MM.1S (cell line): ENCODE results near the gene CCDC40.

Experiments
- DNase-seq: peaks from one replicate; pipeline ENCODE4 v3.0.0-alpha.2; 2015
- H2AFZ ChIP-seq: fragments of 300-600 bp; sonication (generic); 2 replicates; pipeline ENCODE4 v1.6.0; 2016; ENCODE audit warnings: antibody characterized with exemption, low read length
- H3F3A ChIP-seq: fragments of 300-600 bp; sonication (generic); 2 replicates; pipeline ENCODE4 v1.6.1; 2016; ENCODE audit warnings: mild to moderate bottlenecking, antibody characterized with exemption, low read length, moderate library complexity, mixed read lengths; ENCODE audit not compliant: insufficient read depth
- H3K27ac ChIP-seq: fragments of 300-600 bp; sonication (generic); 2 replicates; pipeline ENCODE4 v1.5.1; 2016; ENCODE audit warnings: mild to moderate bottlenecking, low read length
- H3K27me3 ChIP-seq: fragments of 300-600 bp; sonication (generic); replicated peaks from 2 replicates; pipeline ENCODE4 v1.6.0; 2016; ENCODE audit warnings: low read length; ENCODE audit not compliant: insufficient read depth
- H3K36me3 ChIP-seq: fragments of 300-600 bp; sonication (generic); replicated peaks from 2 replicates; pipeline ENCODE4 v1.6.1; 2016; ENCODE audit warnings: mild to moderate bottlenecking, low read length, mixed read lengths; ENCODE audit not compliant: insufficient read depth
- H3K4me1 ChIP-seq: fragments of 300-600 bp; sonication (generic); 2 replicates; pipeline ENCODE4 v1.6.1; 2016; ENCODE audit warnings: low read length, mixed read lengths
- H3K4me2 ChIP-seq: fragments of 300-600 bp; sonication (generic); 2 replicates; pipeline ENCODE4 v1.6.0; 2016; ENCODE audit warnings: low read depth, low read length
- H3K4me3 ChIP-seq: fragments of 300-600 bp; sonication (generic); 2 replicates; pipeline ENCODE4 v1.5.1; 2016; ENCODE audit warnings: low read length, mixed read lengths
- H3K79me2 ChIP-seq: fragments of 300-600 bp; sonication (generic); 2 replicates; pipeline ENCODE4 v1.6.1; 2016; ENCODE audit warnings: mixed run types, low read length, mixed read lengths
- H3K9ac ChIP-seq: fragments of 300-600 bp; sonication (generic); 2 replicates; pipeline ENCODE4 v1.6.1; 2016; ENCODE audit warnings: low read length, mixed read lengths
- H3K9me2 ChIP-seq: fragments of 300-600 bp; sonication (generic); replicated peaks from 2 replicates; pipeline ENCODE4 v1.6.1; 2016; ENCODE audit warnings: mild to moderate bottlenecking, low read length, mixed read lengths; ENCODE audit not compliant: insufficient read depth
- H3K9me3 ChIP-seq: fragments of 300-600 bp; sonication (generic); replicated peaks from 2 replicates; pipeline ENCODE4 v1.6.1; 2016; ENCODE audit warnings: mild to moderate bottlenecking, low read length, mixed read lengths; ENCODE audit not compliant: insufficient read depth
- H4K20me1 ChIP-seq: fragments of 300-600 bp; sonication (generic); 2 replicates; pipeline ENCODE4 v1.6.1; 2016; ENCODE audit warnings: mild to moderate bottlenecking, low read length, moderate library complexity, mixed read lengths; ENCODE audit not compliant: insufficient read depth
- CTCF ChIP-seq: fragments of 300-600 bp; sonication (generic); IDR thresholded peaks from 2 replicates; pipeline ENCODE4 v1.5.1; 2016; ENCODE audit warnings: antibody characterized with exemption, low read length, mixed read lengths
- EZH2 ChIP-seq: fragments of 300-600 bp; sonication (generic); optimal IDR thresholded peaks from 2 replicates; pipeline ENCODE3; 2017; ENCODE audit warnings: low read depth, mild to moderate bottlenecking, antibody characterized with exemption, low read length, mixed read lengths
- EZH2phosphoT487 ChIP-seq: fragments of 300-600 bp; sonication (generic); IDR thresholded peaks from 2 replicates; pipeline ENCODE4 v1.6.1; 2018; ENCODE audit warnings: antibody characterized with exemption, low read length

The CCDC40 gene

DNA sequence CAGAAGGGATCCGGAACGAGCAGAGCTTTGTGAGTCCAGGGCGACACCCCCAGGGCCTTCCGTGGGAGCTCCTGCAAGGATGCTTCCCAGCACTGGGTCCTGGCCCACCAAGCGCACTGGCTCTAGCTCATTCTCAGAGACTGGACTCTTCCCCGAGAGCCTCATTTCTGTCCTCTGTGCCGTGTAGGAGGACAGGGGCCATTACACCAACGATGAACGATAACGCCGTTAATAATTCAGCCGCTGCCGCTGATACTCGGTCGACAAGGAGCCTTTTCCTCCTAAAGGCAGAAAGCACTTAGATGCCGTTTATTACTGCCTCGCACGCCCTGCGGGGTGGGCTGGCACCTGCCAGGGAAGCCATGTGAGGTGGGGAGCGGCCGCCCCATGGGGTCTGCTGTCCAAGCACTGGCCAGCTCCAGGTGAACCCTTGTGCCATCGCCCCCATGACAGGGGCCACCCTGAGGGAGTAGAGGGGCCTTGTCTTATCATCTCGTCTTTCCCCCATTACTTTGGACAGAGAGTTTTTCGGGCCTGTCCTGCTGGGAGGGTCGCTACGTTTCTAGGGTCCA is 34.3 kb upstream of the CCDC40 start:
- H4K20me1 ChIP-seq, result no peaks in the 10 kb centered on the region
- no peak overlapping the region for H3K27ac ChIP-seq
- TF ChIP-seq EZH2phosphoT487 (no peak), EZH2 (no peak), CTCF (no peak)
- H3K4me3 ChIP-seq, result no peak overlapping the region
- no peak overlapping the region for H3K9ac ChIP-seq
- H3K36me3 ChIP-seq, result no peaks in the 10 kb centered on the region
- H3F3A ChIP-seq, result no peaks in the 10 kb centered on the region
- H3K9me2 ChIP-seq, result no peaks in the 10 kb centered on the region
- H3K27me3 ChIP-seq, result peaks cover 98% of the 10 kb centered on the region
- no peak overlapping the region for H2AFZ ChIP-seq
- no peaks in the 10 kb centered on the region for H3K9me3 ChIP-seq
- no peak for DNase-seq
- no peaks in the 10 kb centered on the region for H3K79me2 ChIP-seq
- H3K4me1 ChIP-seq, result 0 out of 2 replicates have a peak, but pooled peaks cover 3% of the 10 kb centered on the region
- H3K4me2 ChIP-seq, result no peak overlapping the region

- H3K4me2 ChIP-seq, result no peak overlapping the region
- no peak for DNase-seq
- H3K27ac ChIP-seq, result no peak overlapping the region
- H3K79me2 ChIP-seq, result no peaks in the 10 kb centered on the region
- H3K27me3 ChIP-seq, result peaks cover 99% of the 10 kb centered on the region
- no peaks in the 10 kb centered on the region for H3K9me3 ChIP-seq
- no peaks in the 10 kb centered on the region for H3K36me3 ChIP-seq
- TF ChIP-seq EZH2, result no peak
- TF ChIP-seq CTCF, result no peak
- TF ChIP-seq EZH2phosphoT487, result no peak
- 0 out of 2 replicates have a peak, but pooled peaks cover 3% of the 10 kb centered on the region for H3K4me1 ChIP-seq
- H3K9me2 ChIP-seq, result no peaks in the 10 kb centered on the region
- no peaks in the 10 kb centered on the region for H4K20me1 ChIP-seq
- H3K9ac ChIP-seq, result no peak overlapping the region
- H2AFZ ChIP-seq, result no peak overlapping the region
- no peaks in the 10 kb centered on the region for H3F3A ChIP-seq
- H3K4me3 ChIP-seq, result no peak overlapping the region
Measured at GRCh38 chr17:80002690-80003490, 33.6 kb upstream of the CCDC40 start.

- H3K4me2 ChIP-seq, result no peak overlapping the region
Measured at GRCh38 chr17:80003969-80004368, 32.5 kb upstream of the CCDC40 start.

More at GRCh38 chr17:80003969-80004368, 32.5 kb upstream of the CCDC40 start:
- TF ChIP-seq EZH2phosphoT487 (no peak), CTCF (no peak), EZH2 (no peak)
- H3K9ac ChIP-seq, result no peak overlapping the region
- no peak overlapping the region for H3K27ac ChIP-seq
- no peaks in the 10 kb centered on the region for H3K9me2 ChIP-seq
- H3K79me2 ChIP-seq, result no peaks in the 10 kb centered on the region
- H2AFZ ChIP-seq, result no peak overlapping the region
- H3K4me1 ChIP-seq, result 0 out of 2 replicates have a peak, but pooled peaks cover 3% of the 10 kb centered on the region
- no peak overlapping the region for H3K4me3 ChIP-seq
- H4K20me1 ChIP-seq, result no peaks in the 10 kb centered on the region
- H3K27me3 ChIP-seq, result peaks cover 98% of the 10 kb centered on the region
- no peaks in the 10 kb centered on the region for H3F3A ChIP-seq
- DNase-seq, result no peak
- no peaks in the 10 kb centered on the region for H3K36me3 ChIP-seq
- no peaks in the 10 kb centered on the region for H3K9me3 ChIP-seq
